Uterus (tissue), 4 donors: ENCODE measurements around the gene ITIH6. TPM values are rescaled to one million over a fixed set of nuclear protein-coding genes. Genes with fewer than 3 reads are reported as not detected.
A peak's percentile ranks its signal among the peaks of the same experiment; 100 is the strongest.

Experiments used
- DNase-seq, 2 donors: peaks; one replicate each; pipeline ENCODE4 v3.0.0-alpha.2; 2019 to 2020
- H3K27ac ChIP-seq, 2 donors: fragments of 200-600 bp; sonication (generic); 1 replicate in 1 of 2; 2 replicates in 1 of 2; pipeline ENCODE4 v1.5.1; 2016 to 2018
- H3K27me3 ChIP-seq, 2 donors: fragments of 200-600 bp; sonication (generic); one replicate each; pipeline ENCODE4 v1.5.1; 2018 to 2019; ENCODE audit warnings: control low read depth in 1 of 2
- H3K36me3 ChIP-seq, 2 donors: fragments of 200-600 bp; sonication (generic); one replicate each; pipeline ENCODE4 v1.5.1; 2019; ENCODE audit warnings: control low read depth in 1 of 2
- H3K4me1 ChIP-seq, 2 donors: fragments of 200-600 bp; sonication (generic); one replicate each; pipeline ENCODE4 v1.5.1; 2018 to 2019; ENCODE audit warnings: control low read depth in 1 of 2
- H3K4me3 ChIP-seq, 2 donors: fragments of 200-600 bp; sonication (generic); 1 replicate in 1 of 2; 2 replicates in 1 of 2; pipeline ENCODE4 v1.5.1; 2018 to 2019; ENCODE audit warnings: mild to moderate bottlenecking in 1 of 2
- H3K9me3 ChIP-seq, 2 donors: fragments of 200-600 bp; sonication (generic); one replicate each; pipeline ENCODE4 v1.5.1; 2019; ENCODE audit warnings: control low read depth in 1 of 2
- POLR2A ChIP-seq, 2 donors: fragments of 450-650 bp; IDR thresholded peaks; one replicate each; pipeline ENCODE4 v1.6.1; 2016; ENCODE audit warnings: antibody characterized with exemption in 2 of 2, mild to moderate bottlenecking in 1 of 2, moderate library complexity in 1 of 2
- intact Hi-C: fragments of 100-400 bp; cut with DNase I; formaldehyde crosslinking; loops from one replicate; pipeline ENCODE4 v1.15.1; 2023; ENCODE audit warnings: low total_unique reads
- total RNA-seq, 4 donors: library from RNA; depleted of rRNA in 3 of 4; stranded (reverse); fragments of >200 nt in 3 of 4; gene quantifications; one replicate each; pipeline versions ENCODE4 v1.1.0 to v1.2.4, GENCODE V29; 2014 to 2023
- TF ChIP-seq, protein P1 (sequence below), 4 experiments: fragments of 200-600 bp in 2 of 4; fragments of 450-650 bp in 2 of 4; sonication (generic) in 2 of 4; IDR thresholded peaks; one replicate each; pipeline ENCODE4 v1.5.1; 2016 to 2019; ENCODE audit warnings: antibody characterized with exemption in 4 of 4, mild to moderate bottlenecking in 2 of 4, moderate library complexity in 1 of 4
- donor health status: DM: yes; HTN: yes; CAD: no.

ITIH6 gene
- total RNA-seq, 4 donors from 2014 or later, result not detected

DNA sequence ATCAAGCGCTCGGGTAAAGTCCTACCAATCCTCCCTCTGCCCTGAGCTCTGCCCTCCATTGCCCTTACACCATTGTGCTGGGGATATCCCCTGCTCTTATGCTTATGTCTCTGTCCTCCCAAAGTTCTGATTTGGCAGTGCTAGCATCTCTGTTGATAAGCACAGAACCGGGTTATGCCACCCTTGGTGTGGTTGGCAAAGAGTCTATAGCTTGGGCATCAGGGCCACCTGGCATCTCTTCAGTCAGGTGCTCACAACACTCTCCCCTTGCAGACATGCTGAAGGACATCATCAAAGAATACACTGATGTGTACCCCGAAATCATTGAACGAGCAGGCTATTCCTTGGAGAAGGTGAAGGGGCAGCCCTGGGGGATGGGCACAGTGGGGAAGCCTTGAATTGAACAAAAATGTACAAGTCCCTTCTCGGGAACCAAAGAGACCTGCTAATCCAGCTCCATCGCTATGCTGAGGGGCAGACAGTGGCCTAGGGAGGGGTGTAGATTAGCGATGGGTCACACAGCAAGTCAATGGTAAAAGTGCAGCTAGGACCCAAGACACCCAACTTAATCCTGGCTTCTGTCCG, 13.3 kb upstream of the ITIH6 start:
- Histone ChIP-seq H3K4me1 (no peaks in the 10 kb centered on the region), H3K9me3 (no peaks in the 10 kb centered on the region), H3K27ac (no peak overlapping the region), H3K4me3 (no peak overlapping the region), H3K27me3 (no peaks in the 10 kb centered on the region), H3K36me3 (no peaks in the 10 kb centered on the region)
- no peak for DNase-seq
- intact Hi-C loops, result no loop called here
- TF ChIP-seq POLR2A (IDR thresholded peaks at IDR 0.05), result no peak
- TF ChIP-seq, protein P1, sequence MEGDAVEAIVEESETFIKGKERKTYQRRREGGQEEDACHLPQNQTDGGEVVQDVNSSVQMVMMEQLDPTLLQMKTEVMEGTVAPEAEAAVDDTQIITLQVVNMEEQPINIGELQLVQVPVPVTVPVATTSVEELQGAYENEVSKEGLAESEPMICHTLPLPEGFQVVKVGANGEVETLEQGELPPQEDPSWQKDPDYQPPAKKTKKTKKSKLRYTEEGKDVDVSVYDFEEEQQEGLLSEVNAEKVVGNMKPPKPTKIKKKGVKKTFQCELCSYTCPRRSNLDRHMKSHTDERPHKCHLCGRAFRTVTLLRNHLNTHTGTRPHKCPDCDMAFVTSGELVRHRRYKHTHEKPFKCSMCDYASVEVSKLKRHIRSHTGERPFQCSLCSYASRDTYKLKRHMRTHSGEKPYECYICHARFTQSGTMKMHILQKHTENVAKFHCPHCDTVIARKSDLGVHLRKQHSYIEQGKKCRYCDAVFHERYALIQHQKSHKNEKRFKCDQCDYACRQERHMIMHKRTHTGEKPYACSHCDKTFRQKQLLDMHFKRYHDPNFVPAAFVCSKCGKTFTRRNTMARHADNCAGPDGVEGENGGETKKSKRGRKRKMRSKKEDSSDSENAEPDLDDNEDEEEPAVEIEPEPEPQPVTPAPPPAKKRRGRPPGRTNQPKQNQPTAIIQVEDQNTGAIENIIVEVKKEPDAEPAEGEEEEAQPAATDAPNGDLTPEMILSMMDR (IDR thresholded peaks at IDR 0.05), result no peak

GRCh38 chrX:54810532-54810931, 12.5 kb upstream of the ITIH6 start:
- TF ChIP-seq, protein P1 (IDR thresholded peaks at IDR 0.05), result no peak
- TF ChIP-seq POLR2A (IDR thresholded peaks at IDR 0.05), result no peak
- Histone ChIP-seq H3K9me3 (no peaks in the 10 kb centered on the region), H3K36me3 (no peaks in the 10 kb centered on the region), H3K27ac (no peak overlapping the region), H3K4me1 (no peaks in the 10 kb centered on the region), H3K27me3 (no peaks in the 10 kb centered on the region), H3K4me3 (no peak overlapping the region)
- intact Hi-C loops, result no loop called here
- no peak for DNase-seq

DNA sequence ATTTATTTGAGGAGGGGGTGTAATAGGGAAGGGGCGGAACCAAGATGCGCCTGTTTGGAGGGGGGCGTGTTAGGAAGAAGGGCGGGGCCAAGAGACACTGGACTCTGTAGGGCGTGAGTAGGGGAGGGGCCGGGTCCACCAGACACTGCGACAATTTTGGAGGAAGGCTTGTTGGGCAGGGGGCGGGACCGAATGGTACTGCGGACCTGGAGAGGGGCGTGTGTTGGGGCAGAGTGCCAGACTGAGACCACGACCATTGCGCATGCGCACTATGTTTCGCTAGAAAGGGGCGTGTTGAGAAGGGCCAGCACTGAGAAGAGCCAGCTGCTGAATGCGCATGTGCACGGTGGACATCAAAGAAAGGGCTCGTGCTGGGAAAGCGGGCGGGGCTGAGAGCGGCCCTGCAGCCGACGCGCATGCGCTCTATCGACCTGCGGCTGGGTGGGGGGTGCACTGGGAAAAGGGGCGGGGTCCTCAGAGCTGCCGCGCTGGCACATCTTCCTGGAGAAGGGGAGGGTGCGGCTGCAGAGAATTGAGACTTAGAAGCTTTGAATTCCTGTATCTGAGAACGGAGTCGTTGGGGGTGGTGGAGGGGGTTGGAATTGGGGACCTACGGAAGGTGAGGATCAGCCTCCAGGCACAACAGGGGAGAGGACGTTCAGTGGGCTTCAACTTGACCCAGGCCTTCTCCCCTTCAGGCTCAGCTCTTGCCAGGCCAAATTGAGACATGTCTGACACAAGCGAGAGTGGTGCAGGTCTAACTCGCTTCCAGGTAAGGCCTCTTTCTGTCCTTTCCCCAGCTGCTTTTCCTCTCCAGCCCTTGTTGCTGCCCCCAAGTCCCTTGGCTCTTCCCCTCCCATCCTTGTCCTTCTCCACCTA, 10.8 kb upstream of the ITIH6 start:
- Histone ChIP-seq H3K36me3 (no peaks in the 10 kb centered on the region), H3K27me3 (no peaks in the 10 kb centered on the region)

DNA sequence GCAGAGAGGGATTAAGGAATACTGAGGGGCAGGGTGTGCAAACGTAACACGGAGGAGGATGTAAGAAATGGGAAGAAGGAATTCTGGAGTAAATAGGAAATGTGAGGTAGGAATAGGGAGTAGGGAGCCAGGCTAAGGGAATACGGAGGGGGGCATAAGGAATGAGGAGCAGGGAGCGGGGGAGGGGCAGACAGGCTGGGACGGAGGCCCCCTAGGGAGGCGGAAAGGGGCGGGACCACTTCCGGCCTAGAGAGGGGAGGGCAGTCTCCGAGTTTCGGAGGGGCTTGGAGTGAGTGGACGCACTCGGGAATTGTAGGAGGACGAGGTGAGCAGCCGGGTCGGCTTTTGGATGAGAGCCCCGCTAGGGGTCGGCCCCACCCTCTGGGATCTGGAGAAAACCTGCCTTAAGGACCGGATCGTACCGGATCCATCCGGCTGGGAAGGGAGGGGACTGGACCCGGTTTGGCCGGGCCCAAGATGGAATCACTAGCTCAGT, 10.1 kb upstream of the ITIH6 start:
- no peak for TF ChIP-seq POLR2A (IDR thresholded peaks at IDR 0.05)
- TF ChIP-seq, protein P1 (IDR thresholded peaks at IDR 0.05), result no peak
- H3K9me3 ChIP-seq, result no peaks in the 10 kb centered on the region
- DNase-seq, result peak; percentile 80
- intact Hi-C loops, result no loop called here
- no peaks in the 10 kb centered on the region for H3K4me1 ChIP-seq
- H3K36me3 ChIP-seq, result no peaks in the 10 kb centered on the region
- peak overlapping the region; percentile 90 to 96 for H3K27ac ChIP-seq
- peak overlapping the region; percentile 67 to 74 for H3K4me3 ChIP-seq
- no peaks in the 10 kb centered on the region for H3K27me3 ChIP-seq

More for the DNA sequence above, 10.8 kb upstream of the ITIH6 start:
- DNase-seq, result peak; percentile 90 to 95
- Histone ChIP-seq H3K27ac (peak overlapping the region; percentile 90 to 96), H3K4me3 (peak overlapping the region; percentile 67 to 74), H3K9me3 (no peaks in the 10 kb centered on the region), H3K4me1 (no peaks in the 10 kb centered on the region)
- no peak for TF ChIP-seq POLR2A (IDR thresholded peaks at IDR 0.05)
- TF ChIP-seq, protein P1 (IDR thresholded peaks at IDR 0.05), result no peak
- intact Hi-C loops, result no loop called here
